BJ (cell line): Measurements from ENCODE around the gene PANK2. TPM values are rescaled to one million over a fixed set of nuclear protein-coding genes. Genes with fewer than 3 reads are reported as not detected.
"Not testable (repeated sequence)": the region's sequence is repeated elsewhere in the genome, so short reads cannot be mapped to it uniquely, and the experiment has no call there.

ENCODE experiments used
- CTCF ChIA-PET: fragments of 350-600 bp; formaldehyde crosslinking; extraction: SDS; loops from one replicate; lab custom pipeline; 2021; ENCODE audit warnings: antibody characterized with exemption, inconsistent platforms; lab: Yijun Ruan, JAX
- POLR2A ChIA-PET: fragments of 300-600 bp; sonication (Branson Sonifier 250); formaldehyde crosslinking; extraction: SDS; loops from one replicate; lab custom pipeline; 2021; ENCODE audit warnings: antibody characterized with exemption; lab: Charles Lee
- DNase-seq: peaks from one replicate; pipeline ENCODE4 v3.0.0-alpha.2; 2011; ENCODE audit warnings: low read depth
- H3K27me3 ChIP-seq: 2 replicates; pipeline ENCODE4 v1.6.0; 2011; ENCODE audit warnings: low read length; ENCODE audit not compliant: control insufficient read depth, insufficient read depth
- H3K36me3 ChIP-seq: 2 replicates; pipeline ENCODE4 v1.5.1; 2011; ENCODE audit warnings: low read length; ENCODE audit not compliant: control insufficient read depth, insufficient read depth
- H3K4me3 ChIP-seq: 2 replicates; pipeline ENCODE4 v1.5.1; 2011; ENCODE audit warnings: low read depth, mild to moderate bottlenecking, control low read depth, low read length
- CTCF ChIP-seq: IDR thresholded peaks from 2 replicates; pipeline ENCODE4 v1.5.1; 2011; ENCODE audit warnings: low read depth, mild to moderate bottlenecking, control low read depth, inconsistent platforms, low read length, moderate library complexity; ENCODE audit not compliant: insufficient read depth
- polyA plus RNA-seq: library from polyadenylated mRNA; depleted of rRNA; stranded (reverse); fragments of >200 nt; gene quantifications from 2 replicates; pipeline ENCODE4 v1.2.3, GENCODE V29; 2011

PANK2 gene
- polyA plus RNA-seq, 1 experiment = 12.5 TPM

GRCh38 chr20:3935295-3935955 is 46.2 kb downstream of the PANK2 start:
- Histone ChIP-seq H3K4me3 (no peak overlapping the region), H3K36me3 (peaks cover 1% of the 10 kb centered on the region; the same call in 1 of the 2 replicates), H3K27me3 (no peaks in the 10 kb centered on the region)
- TF ChIP-seq CTCF = no peak
- ChIA-PET POLR2A (no interaction called here), CTCF (interaction anchor here (0.5 to 1.6 kb wide), 3 partner anchors 12 to 167 kb away, joined by 3 to 4 read pairs (median 3); no protein-coding TSS in a partner anchor)
- no peak for DNase-seq

- no peak for TF ChIP-seq CTCF
- Histone ChIP-seq H3K36me3 (peaks cover 2% of the 10 kb centered on the region; the same call in 1 of the 2 replicates), H3K27me3 (no peaks in the 10 kb centered on the region), H3K4me3 (no peak overlapping the region)
- ChIA-PET POLR2A (no interaction called here), CTCF (interaction anchor here (0.5 to 0.9 kb wide), 3 partner anchors 20 to 168 kb away, joined by 3 read pairs; no protein-coding TSS in a partner anchor)
- no peak for DNase-seq
These were observed 46.8 kb downstream of the PANK2 start for GRCh38 chr20:3935956-3936340.

- no peak overlapping the region for H3K4me3 ChIP-seq
- CTCF ChIA-PET = no interaction called here
- TF ChIP-seq CTCF = no peak
- no peaks in the 10 kb centered on the region for H3K27me3 ChIP-seq
- H3K36me3 ChIP-seq = peaks cover 2% of the 10 kb centered on the region; the same call in 1 of the 2 replicates
- POLR2A ChIA-PET = no interaction called here
- no peak for DNase-seq
These were observed 48.4 kb downstream of the PANK2 start for GRCh38 chr20:3937618-3938017.

GRCh38 chr20:3940905-3941304 is 51.7 kb downstream of the PANK2 start:
- no peaks in the 10 kb centered on the region for H3K27me3 ChIP-seq
- ChIA-PET POLR2A (no interaction called here), CTCF (no interaction called here)
- H3K4me3 ChIP-seq = no peak overlapping the region
- TF ChIP-seq CTCF = no peak
- no peak for DNase-seq
- 0 out of 2 replicates have a peak, but pooled peaks cover 1% of the 10 kb centered on the region for H3K36me3 ChIP-seq

- DNase-seq, H3K27me3 ChIP-seq, H3K4me3 ChIP-seq, POLR2A ChIA-PET, H3K36me3 ChIP-seq: not testable (repeated sequence)
- CTCF ChIA-PET = interaction anchor here (1.0 to 1.1 kb wide), 2 partner anchors 12 to 30 kb away, joined by 4 read pairs; no protein-coding TSS in a partner anchor
These were observed 57.5 kb downstream of the PANK2 start for GRCh38 chr20:3946666-3947065.
